ENCODE results near the gene MUC5AC. TPM values are rescaled to one million over a fixed set of nuclear protein-coding genes. Genes with fewer than 3 reads are reported as not detected.

The MUC5AC gene
- total RNA-seq, 6 experiments from 2014 or later, result not detected

- H3K36me3 Mint-ChIP-seq (ENCODE audit: low read depth), result 0 out of 2 replicates have a peak, but pooled peaks cover 11% of the 10 kb centered on the region
- peaks cover 1% of the 10 kb centered on the region for H3K27me3 Mint-ChIP-seq (ENCODE audit: insufficient read depth)
- TF ChIP-seq CTCF (IDR thresholded peaks at IDR 0.05), result no peak
- no peak overlapping the region for H3K27ac Mint-ChIP-seq
- no peak overlapping the region for H3K4me3 Mint-ChIP-seq
- no peak for DNase-seq
- H3K9me3 Mint-ChIP-seq, result peaks cover 18% of the 10 kb centered on the region
- H3K4me1 Mint-ChIP-seq (ENCODE audit: low read depth), result no peaks in the 10 kb centered on the region
These were observed 80.1 kb downstream of the MUC5AC start for GRCh38 chr11:1237851-1238250.

DNA sequence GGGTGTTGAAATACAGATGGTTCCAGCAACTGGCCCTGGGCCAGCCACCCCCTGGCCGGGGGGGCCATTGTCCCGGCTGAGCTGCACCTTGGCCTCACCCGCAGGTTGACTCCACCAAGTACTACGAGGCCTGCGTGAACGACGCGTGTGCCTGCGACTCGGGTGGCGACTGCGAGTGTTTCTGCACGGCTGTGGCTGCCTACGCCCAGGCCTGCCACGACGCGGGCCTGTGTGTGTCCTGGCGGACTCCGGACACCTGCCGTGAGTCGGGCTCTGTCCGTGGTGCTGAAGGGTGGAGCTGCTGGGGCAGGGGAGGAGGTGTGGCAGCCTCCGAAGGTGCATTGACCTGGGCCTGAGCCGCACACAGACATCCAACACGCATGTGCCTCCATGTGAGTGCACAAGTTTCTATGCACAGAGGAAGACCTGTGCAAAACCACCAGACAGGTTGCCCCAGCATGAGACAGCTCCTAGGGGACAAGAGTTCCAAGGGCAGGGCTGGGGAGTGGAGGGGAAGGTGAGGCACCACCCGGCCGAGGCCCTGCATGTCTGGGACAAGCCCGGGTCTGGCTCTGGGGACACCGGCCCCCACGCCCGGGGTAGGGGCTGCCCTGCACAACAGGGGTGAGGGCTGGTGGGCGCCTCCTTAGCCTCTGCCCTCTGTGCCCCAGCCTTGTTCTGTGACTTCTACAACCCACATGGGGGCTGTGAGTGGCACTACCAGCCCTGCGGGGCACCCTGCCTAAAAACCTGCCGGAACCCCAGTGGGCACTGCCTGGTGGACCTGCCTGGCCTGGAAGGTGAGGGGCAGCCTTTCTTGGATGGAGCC, 81.2 kb downstream of the MUC5AC start:
- H3K36me3 Mint-ChIP-seq (ENCODE audit: low read depth), result 0 out of 2 replicates have a peak, but pooled peaks cover 11% of the 10 kb centered on the region
- H3K27me3 Mint-ChIP-seq (ENCODE audit: insufficient read depth), result peaks cover 1% of the 10 kb centered on the region
- no peak for DNase-seq
- H3K4me1 Mint-ChIP-seq (ENCODE audit: low read depth), result no peaks in the 10 kb centered on the region
- no peak overlapping the region for H3K4me3 Mint-ChIP-seq
- no peak overlapping the region for H3K27ac Mint-ChIP-seq
- H3K9me3 Mint-ChIP-seq, result peaks cover 25% of the 10 kb centered on the region
- TF ChIP-seq CTCF (IDR thresholded peaks at IDR 0.05), result no peak

DNA sequence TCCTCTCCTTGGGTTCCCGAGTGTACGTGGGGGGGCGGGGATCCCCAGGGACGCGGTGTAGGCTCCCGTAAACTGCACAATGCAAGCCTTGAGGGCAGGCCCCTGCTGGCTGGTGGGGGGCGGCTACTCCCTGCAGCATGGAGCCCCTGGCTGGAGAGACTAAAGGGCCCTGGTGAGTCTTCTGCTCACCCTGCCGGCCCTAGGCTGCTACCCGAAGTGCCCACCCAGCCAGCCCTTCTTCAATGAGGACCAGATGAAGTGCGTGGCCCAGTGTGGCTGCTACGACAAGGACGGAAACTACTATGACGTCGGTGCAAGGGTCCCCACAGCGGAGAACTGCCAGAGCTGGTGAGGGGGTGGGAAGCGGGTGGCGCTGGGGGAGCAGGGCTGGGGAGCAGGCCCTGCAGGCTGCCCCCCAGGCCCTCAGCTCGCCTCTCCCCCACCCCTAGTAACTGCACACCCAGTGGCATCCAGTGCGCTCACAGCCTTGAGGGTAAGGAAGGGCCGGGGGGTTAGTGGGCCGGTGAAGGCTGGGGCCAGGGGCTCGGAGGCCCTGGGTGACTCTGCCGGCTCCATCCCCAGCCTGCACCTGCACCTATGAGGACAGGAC, 81.9 kb downstream of the MUC5AC start:
- DNase-seq, result no peak
- no peak for TF ChIP-seq CTCF (IDR thresholded peaks at IDR 0.05)
- Mint-ChIP-seq H3K4me3 (no peak overlapping the region), H3K4me1 (ENCODE audit: low read depth) (no peaks in the 10 kb centered on the region), H3K9me3 (peaks cover 25% of the 10 kb centered on the region), H3K27ac (no peak overlapping the region), H3K27me3 (ENCODE audit: insufficient read depth) (peaks cover 1% of the 10 kb centered on the region), H3K36me3 (ENCODE audit: low read depth) (0 out of 2 replicates have a peak, but pooled peaks cover 11% of the 10 kb centered on the region)

GRCh38 chr11:1240771-1241170, 83.0 kb downstream of the MUC5AC start:
- no peak for TF ChIP-seq CTCF (IDR thresholded peaks at IDR 0.05)
- Mint-ChIP-seq H3K27me3 (ENCODE audit: insufficient read depth) (peaks cover 1% of the 10 kb centered on the region), H3K27ac (no peak overlapping the region), H3K4me3 (no peak overlapping the region), H3K4me1 (ENCODE audit: low read depth) (no peaks in the 10 kb centered on the region), H3K36me3 (ENCODE audit: low read depth) (0 out of 2 replicates have a peak, but pooled peaks cover 11% of the 10 kb centered on the region), H3K9me3 (peaks cover 25% of the 10 kb centered on the region)
- DNase-seq, result no peak

DNA sequence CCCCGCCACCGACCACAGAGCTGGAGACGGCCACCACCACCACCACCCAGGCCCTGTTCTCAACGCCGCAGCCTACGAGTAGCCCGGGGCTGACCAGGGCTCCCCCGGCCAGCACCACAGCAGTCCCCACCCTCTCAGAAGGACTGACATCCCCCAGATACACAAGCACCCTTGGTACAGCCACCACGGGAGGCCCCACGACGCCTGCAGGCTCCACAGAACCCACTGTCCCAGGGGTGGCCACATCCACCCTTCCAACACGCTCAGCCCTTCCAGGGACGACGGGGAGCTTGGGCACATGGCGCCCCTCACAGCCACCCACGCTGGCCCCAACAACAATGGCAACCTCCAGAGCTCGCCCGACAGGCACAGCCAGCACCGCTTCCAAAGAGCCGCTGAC, 84.0 kb downstream of the MUC5AC start:
- Mint-ChIP-seq H3K36me3 (ENCODE audit: low read depth) (0 out of 2 replicates have a peak, but pooled peaks cover 11% of the 10 kb centered on the region), H3K27me3 (ENCODE audit: insufficient read depth) (peaks cover 1% of the 10 kb centered on the region), H3K4me3 (no peak overlapping the region), H3K9me3 (peaks cover 29% of the 10 kb centered on the region), H3K27ac (no peak overlapping the region), H3K4me1 (ENCODE audit: low read depth) (no peaks in the 10 kb centered on the region)
- TF ChIP-seq CTCF (IDR thresholded peaks at IDR 0.05), result no peak
- no peak for DNase-seq

Measured in HFFc6 (cell line).